Heart left ventricle (tissue), 16 donors: ENCODE data around the gene ATXN7L3B. TPM values are rescaled to one million over a fixed set of nuclear protein-coding genes. Genes with fewer than 3 reads are reported as not detected.
A peak's percentile ranks its signal among the peaks of the same experiment; 100 is the strongest.

Experiments used
- ATAC-seq, 4 donors: fragments of 200-7000 bp; cut with Tn5 transposase; one replicate each; pipeline ENCODE4 v1.9.1; 2020 to 2022; ENCODE audit warnings: moderate library complexity in 4 of 4, mild to moderate bottlenecking in 3 of 4, moderate number of reproducible peaks in 1 of 4
- DNase-seq, 5 donors: peaks; one replicate each; pipeline ENCODE4 v3.0.0-alpha.2; 2020
- H3K27ac ChIP-seq, 12 donors: fragments of 200-600 bp; sonication (generic) in 4 of 12; one replicate each; pipeline versions ENCODE4 v1.5.0 to v1.8.0; 2016 to 2022; ENCODE audit warnings: mild to moderate bottlenecking in 2 of 12
- H3K27me3 ChIP-seq, 9 donors: fragments of 200-600 bp; sonication (generic) in 2 of 9; one replicate each; pipeline versions ENCODE4 v1.5.1 to v1.8.0; 2016 to 2022; ENCODE audit warnings: mild to moderate bottlenecking in 3 of 9
- H3K36me3 ChIP-seq, 9 donors: fragments of 200-600 bp; sonication (generic) in 2 of 9; one replicate each; pipeline versions ENCODE4 v1.5.0 to v1.8.0; 2018 to 2022; ENCODE audit warnings: mild to moderate bottlenecking in 2 of 9
- H3K4me1 ChIP-seq, 12 donors: fragments of 200-600 bp; sonication (generic) in 4 of 12; one replicate each; pipeline versions ENCODE4 v1.5.0 to v1.8.0; 2016 to 2022; ENCODE audit warnings: mild to moderate bottlenecking in 3 of 12
- H3K4me3 ChIP-seq, 12 donors: fragments of 200-600 bp; sonication (generic) in 4 of 12; one replicate each; pipeline versions ENCODE4 v1.5.0 to v1.8.0; 2017 to 2022; ENCODE audit warnings: mild to moderate bottlenecking in 9 of 12, moderate library complexity in 4 of 12
- H3K9me3 ChIP-seq, 12 donors: fragments of 200-600 bp; sonication (generic) in 4 of 12; one replicate each; pipeline versions ENCODE4 v1.5.0 to v1.8.0; 2016 to 2022; ENCODE audit warnings: mild to moderate bottlenecking in 1 of 12
- POLR2A ChIP-seq, 2 donors: fragments of 450-650 bp; IDR thresholded peaks; one replicate each; pipeline ENCODE4 v1.6.1; 2017; ENCODE audit warnings: antibody characterized with exemption in 2 of 2, mild to moderate bottlenecking in 2 of 2, moderate library complexity in 2 of 2
- WGBS, 4 donors: extraction: QIAGEN DNeasy Blood & Tissue Kit in 2 of 4; methylation state at CpG; one replicate each; pipeline versions ENCODE4 v1.1.5 to v1.1.7; 2013 to 2018; 5-methylcytosine and 5-hydroxymethylcytosine counted together
- intact Hi-C, 10 donors: fragments of 100-400 bp; cut with DNase I; formaldehyde crosslinking; loops; one replicate each; pipeline versions ENCODE4 v1.11.1 to v1.14.2; 2022
- polyA plus RNA-seq, 2 donors: library from polyadenylated mRNA; stranded (reverse); fragments of 200-250 nt; gene quantifications; one replicate each; pipeline ENCODE4 v1.2.3, GENCODE V29; 2013
- total RNA-seq, 9 donors: library from RNA; depleted of rRNA in 2 of 9; stranded (reverse); fragments of >200 nt in 2 of 9; fragmentation: NEBNext Ultra II Directional in 3 of 9; extraction: Animal tissue kit (Norgen Biotek cat#: 25700) in 3 of 9; gene quantifications; one replicate each; pipeline versions ENCODE4 v1.1.0 to v1.2.4, GENCODE V29; 2016 to 2023
- TF ChIP-seq, protein P1 (sequence below), 12 donors: fragments of 200-600 bp; sonication (generic) in 4 of 12; IDR thresholded peaks; one replicate each; pipeline versions ENCODE4 v1.5.0 to v1.8.0; 2018 to 2022; ENCODE audit warnings: antibody characterized with exemption in 12 of 12, mild to moderate bottlenecking in 5 of 12
- donor health status: ischemic (EF 13 %, LVEDD 7.1; RV severe dilation, severe dysfunction).
- donor health status: healthy with polysubstance abuse.
- donor health status: DM: no; HTN: yes; CAD: no.
- donor health status: DM: no; HTN: no; CAD: no.
- donor health status: ischemic (EF 25% LVEDD 6.9; RV normal size, moderate dysfunction).
- donor health status: ischemic (EF 25% LVEDD 5.7; RV mildly dilated, moderate dysfunction).
- donor health status: healthy.
- donor health status: DM: yes; HTN: yes; CAD: no.
- donor health status: ischemic (EF 35%, LVEDD 5.7; RV mildly dilated, moderate dysfunction).
- donor health status: nonischemic (EF 11% LVEDD 7.7; RV severe dilation, severe dysfunction).
- donor health status: DM: yes; HTN: yes; CAD: no.
- donor health status: PGD.
- donor health status: ischemic (EF 29% LVEDD 5.4; RV normal size, mild dysfunction).
- donor health status: nonischemic (EF 23%, LVEDD 6.1; RV moderate dilation, normal function).

ATXN7L3B gene
- total and polyA plus RNA-seq, 11 donors: 7.0 to 25.5 (median 22.1) TPM

DNA sequence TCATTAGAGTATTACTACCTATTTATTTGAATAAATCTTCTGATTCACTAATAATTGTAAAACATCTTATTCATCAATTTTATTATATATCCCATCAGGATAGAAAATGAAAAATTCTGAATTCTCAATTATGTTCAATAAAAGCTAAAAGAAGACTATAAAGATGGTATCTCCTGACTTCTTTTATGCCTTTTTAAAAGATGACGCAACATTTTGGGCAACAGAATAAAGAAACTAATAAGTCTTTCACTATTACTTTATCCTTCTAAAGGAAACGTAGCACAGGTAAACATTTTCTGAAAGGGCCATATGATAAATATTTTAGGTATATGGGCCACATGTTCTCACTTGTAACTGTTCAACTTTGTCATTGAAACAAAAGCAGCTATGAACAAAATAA lies 10.1 kb upstream of the ATXN7L3B start:
- DNase-seq (no peak), ATAC-seq (no peak)
- Histone ChIP-seq H3K27me3 (peaks cover 0 to 5% (median 0%) of the 10 kb centered on the region in 9 donors), H3K4me3 (no peak overlapping the region), H3K4me1 (no peaks in the 10 kb centered on the region), H3K36me3 (no peaks in the 10 kb centered on the region), H3K27ac (no peak overlapping the region), H3K9me3 (no peaks in the 10 kb centered on the region)
- 66 to 76% (median 74%) methylated on average over 2 of the region's 2 CpGs for WGBS, 4 donors
- intact Hi-C loops: no loop called here
- TF ChIP-seq, protein P1, sequence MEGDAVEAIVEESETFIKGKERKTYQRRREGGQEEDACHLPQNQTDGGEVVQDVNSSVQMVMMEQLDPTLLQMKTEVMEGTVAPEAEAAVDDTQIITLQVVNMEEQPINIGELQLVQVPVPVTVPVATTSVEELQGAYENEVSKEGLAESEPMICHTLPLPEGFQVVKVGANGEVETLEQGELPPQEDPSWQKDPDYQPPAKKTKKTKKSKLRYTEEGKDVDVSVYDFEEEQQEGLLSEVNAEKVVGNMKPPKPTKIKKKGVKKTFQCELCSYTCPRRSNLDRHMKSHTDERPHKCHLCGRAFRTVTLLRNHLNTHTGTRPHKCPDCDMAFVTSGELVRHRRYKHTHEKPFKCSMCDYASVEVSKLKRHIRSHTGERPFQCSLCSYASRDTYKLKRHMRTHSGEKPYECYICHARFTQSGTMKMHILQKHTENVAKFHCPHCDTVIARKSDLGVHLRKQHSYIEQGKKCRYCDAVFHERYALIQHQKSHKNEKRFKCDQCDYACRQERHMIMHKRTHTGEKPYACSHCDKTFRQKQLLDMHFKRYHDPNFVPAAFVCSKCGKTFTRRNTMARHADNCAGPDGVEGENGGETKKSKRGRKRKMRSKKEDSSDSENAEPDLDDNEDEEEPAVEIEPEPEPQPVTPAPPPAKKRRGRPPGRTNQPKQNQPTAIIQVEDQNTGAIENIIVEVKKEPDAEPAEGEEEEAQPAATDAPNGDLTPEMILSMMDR (IDR thresholded peaks at IDR 0.05): no peak
- no peak for TF ChIP-seq POLR2A (IDR thresholded peaks at IDR 0.05)

DNA sequence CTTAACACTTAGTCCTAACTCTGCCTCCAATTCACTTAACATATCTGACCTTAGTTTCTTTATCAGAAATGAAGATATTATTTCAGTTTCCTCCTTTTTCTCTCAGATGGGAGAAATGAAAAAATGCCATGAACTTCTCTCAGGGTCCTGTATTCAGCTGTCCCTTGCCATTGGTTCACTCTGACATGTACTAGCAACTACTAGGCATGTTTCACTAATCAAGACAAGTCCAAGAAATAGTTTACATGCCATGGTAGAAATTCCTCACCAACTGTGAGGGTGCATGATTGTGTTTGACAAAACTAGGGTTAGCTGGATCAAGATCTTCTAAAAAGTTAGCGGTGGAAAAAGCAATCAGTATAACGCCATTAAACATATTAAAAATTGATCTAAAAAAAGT lies 7.0 kb upstream of the ATXN7L3B start:
- 61 to 82% (median 79%) methylated on average over 2 of the region's 2 CpGs for WGBS, 4 donors
- Histone ChIP-seq H3K36me3 (no peaks in the 10 kb centered on the region), H3K4me1 (no peaks in the 10 kb centered on the region), H3K27ac (no peak overlapping the region), H3K27me3 (peaks cover 0 to 5% (median 0%) of the 10 kb centered on the region in 9 donors), H3K9me3 (no peaks in the 10 kb centered on the region), H3K4me3 (no peak overlapping the region)
- DNase-seq (no peak), ATAC-seq (no peak)
- no peak for TF ChIP-seq POLR2A (IDR thresholded peaks at IDR 0.05)
- TF ChIP-seq, protein P1 (IDR thresholded peaks at IDR 0.05): no peak
- intact Hi-C loops: no loop called here

DNA sequence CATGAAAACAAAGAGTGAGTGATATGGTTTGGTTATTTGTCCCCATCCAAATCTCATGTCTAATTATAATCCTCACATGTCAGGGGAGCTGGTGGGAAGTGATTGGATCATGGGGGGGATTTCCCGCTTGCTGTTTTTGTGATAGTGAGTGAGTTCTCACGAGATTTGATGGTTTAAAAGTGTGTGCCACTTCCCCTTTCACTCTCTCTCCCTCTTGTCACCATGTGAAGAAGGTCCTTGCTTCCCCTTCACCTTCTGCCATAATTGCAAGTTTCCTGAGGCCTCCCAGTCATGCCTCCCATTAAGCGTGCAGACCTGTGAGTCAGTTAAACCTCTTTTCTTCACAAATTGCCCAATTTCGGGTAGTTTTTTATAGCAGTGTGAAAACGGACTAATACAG lies 2.1 kb upstream of the ATXN7L3B start:
- Histone ChIP-seq H3K36me3 (peaks cover 0 to 4% (median 0%) of the 10 kb centered on the region in 9 donors), H3K27me3 (no peaks in the 10 kb centered on the region), H3K9me3 (no peaks in the 10 kb centered on the region), H3K27ac (no peak overlapping the region), H3K4me1 (peaks cover 3 to 27% (median 22%) of the 10 kb centered on the region in 12 donors), H3K4me3 (no peak overlapping the region)
- ATAC-seq (no peak), DNase-seq (no peak)
- intact Hi-C loops: no loop called here
- 74 to 78% (median 76%) methylated on average over 5 of the region's 5 CpGs for WGBS, 4 donors
- TF ChIP-seq, protein P1 (IDR thresholded peaks at IDR 0.05): no peak
- TF ChIP-seq POLR2A (IDR thresholded peaks at IDR 0.05): no peak

DNA sequence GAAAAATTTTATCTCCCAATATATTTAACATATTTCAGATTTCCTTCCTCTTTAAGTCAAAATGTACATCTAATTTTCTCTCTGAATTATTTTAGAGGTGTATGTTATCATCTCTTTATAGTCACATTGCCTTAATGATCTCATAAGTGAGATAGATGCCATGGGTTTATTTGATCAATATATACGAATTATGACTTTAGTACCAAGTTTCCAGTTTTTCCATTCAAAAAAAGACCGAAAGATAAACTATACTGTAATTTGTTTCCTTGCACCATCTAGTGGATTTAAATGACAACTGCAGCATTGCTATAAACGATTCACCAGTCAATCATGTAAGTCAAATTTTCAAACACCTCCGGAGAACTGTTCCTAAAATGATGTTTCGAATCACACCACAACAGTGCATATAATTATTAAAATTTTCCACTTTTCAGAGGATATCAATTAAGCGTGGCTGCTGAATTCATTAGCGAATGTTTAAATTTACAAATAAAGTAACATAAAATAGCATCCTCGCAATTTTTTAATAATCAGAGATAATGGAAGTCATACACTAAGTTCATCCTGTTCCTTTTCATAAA lies 419 bp upstream of the ATXN7L3B start:
- Histone ChIP-seq H3K4me3 (peak overlapping the region; percentile 51 to 97 (median 74)), H3K27ac (peak overlapping the region; percentile 85 to 98 (median 92)), H3K9me3 (no peaks in the 10 kb centered on the region), H3K4me1 (peaks cover 3 to 41% (median 36%) of the 10 kb centered on the region in 12 donors), H3K36me3 (peaks cover 0 to 19% (median 7%) of the 10 kb centered on the region in 9 donors), H3K27me3 (no peaks in the 10 kb centered on the region)
- TF ChIP-seq POLR2A (IDR thresholded peaks at IDR 0.05): no peak
- TF ChIP-seq, protein P1 (IDR thresholded peaks at IDR 0.05): peak; percentile 59 to 89 (median 76)
- WGBS, 4 donors: 0 to 2% (median 1%) methylated on average over 8 of the region's 8 CpGs
- ATAC-seq (peak in 2 of 4 donors; percentile 32 to 45), DNase-seq (no peak)
- intact Hi-C loops: no loop called here
